ENCODE results near the gene NDP.

Gene NDP

GRCh38 chrX:43986083-43986482, 12.9 kb upstream of the NDP start:
- Mint-ChIP-seq H3K36me3 (ENCODE audit: low read depth) (no peaks in the 10 kb centered on the region), H3K27me3 (ENCODE audit: low read depth) (no peaks in the 10 kb centered on the region), H3K4me3 (no peak overlapping the region), H3K9me3 (peaks cover 2% of the 10 kb centered on the region), H3K4me1 (ENCODE audit: low read depth) (no peaks in the 10 kb centered on the region), H3K27ac (no peak overlapping the region)
- no peak for DNase-seq (ENCODE audit: low spot score)

GRCh38 chrX:43985511-43985910, 12.3 kb upstream of the NDP start:
- no peaks in the 10 kb centered on the region for H3K27me3 Mint-ChIP-seq (ENCODE audit: low read depth)
- peaks cover 5% of the 10 kb centered on the region for H3K9me3 Mint-ChIP-seq
- H3K27ac Mint-ChIP-seq, result no peak overlapping the region
- no peaks in the 10 kb centered on the region for H3K36me3 Mint-ChIP-seq (ENCODE audit: low read depth)
- no peak overlapping the region for H3K4me3 Mint-ChIP-seq
- no peaks in the 10 kb centered on the region for H3K4me1 Mint-ChIP-seq (ENCODE audit: low read depth)
- DNase-seq (ENCODE audit: low spot score), result no peak

GRCh38 chrX:43978226-43978625, 5.0 kb upstream of the NDP start:
- H3K36me3 Mint-ChIP-seq (ENCODE audit: low read depth), result no peaks in the 10 kb centered on the region
- H3K27ac Mint-ChIP-seq, result no peak overlapping the region
- H3K4me3 Mint-ChIP-seq, result no peak overlapping the region
- no peak for DNase-seq (ENCODE audit: low spot score)
- H3K4me1 Mint-ChIP-seq (ENCODE audit: low read depth), result peaks cover 3% of the 10 kb centered on the region
- peaks cover 23% of the 10 kb centered on the region for H3K27me3 Mint-ChIP-seq (ENCODE audit: low read depth)
- H3K9me3 Mint-ChIP-seq, result peaks cover 5% of the 10 kb centered on the region

- Mint-ChIP-seq H3K9me3 (peaks cover 4% of the 10 kb centered on the region), H3K4me1 (ENCODE audit: low read depth) (peaks cover 4% of the 10 kb centered on the region), H3K4me3 (no peak overlapping the region), H3K36me3 (ENCODE audit: low read depth) (no peaks in the 10 kb centered on the region), H3K27ac (no peak overlapping the region), H3K27me3 (ENCODE audit: low read depth) (peaks cover 33% of the 10 kb centered on the region)
- no peak for DNase-seq (ENCODE audit: low spot score)
These were observed 3.0 kb upstream of the NDP start for GRCh38 chrX:43976205-43976604.

GRCh38 chrX:43975796-43976195, 2.6 kb upstream of the NDP start:
- H3K4me3 Mint-ChIP-seq, result no peak overlapping the region
- H3K4me1 Mint-ChIP-seq (ENCODE audit: low read depth), result peaks cover 4% of the 10 kb centered on the region
- no peak for DNase-seq (ENCODE audit: low spot score)
- H3K27ac Mint-ChIP-seq, result no peak overlapping the region
- peaks cover 33% of the 10 kb centered on the region for H3K27me3 Mint-ChIP-seq (ENCODE audit: low read depth)
- no peaks in the 10 kb centered on the region for H3K36me3 Mint-ChIP-seq (ENCODE audit: low read depth)
- no peaks in the 10 kb centered on the region for H3K9me3 Mint-ChIP-seq

- Mint-ChIP-seq H3K4me1 (ENCODE audit: low read depth) (peaks cover 4% of the 10 kb centered on the region), H3K36me3 (ENCODE audit: low read depth) (no peaks in the 10 kb centered on the region), H3K4me3 (no peak overlapping the region), H3K9me3 (no peaks in the 10 kb centered on the region), H3K27me3 (ENCODE audit: low read depth) (peaks cover 33% of the 10 kb centered on the region), H3K27ac (no peak overlapping the region)
- no peak for DNase-seq (ENCODE audit: low spot score)
These were observed 1.7 kb upstream of the NDP start for GRCh38 chrX:43974741-43975465.

DNA sequence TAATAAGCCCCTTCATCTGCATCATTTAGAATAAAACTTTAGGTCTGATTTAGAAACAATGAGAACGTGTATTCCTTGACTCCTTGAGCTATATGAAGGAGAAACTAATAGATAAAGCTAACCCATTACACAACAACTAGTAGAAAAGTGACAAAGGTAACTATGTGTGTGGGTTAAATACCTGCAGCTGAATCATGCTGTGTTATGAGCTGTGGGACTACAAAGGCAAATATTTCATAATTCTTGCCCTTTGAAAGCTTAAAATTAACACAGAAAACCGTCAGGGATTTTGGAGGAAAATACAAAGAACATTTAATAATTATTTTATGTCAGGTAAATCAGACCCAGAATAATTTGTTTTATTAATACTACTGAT, 898 bp upstream of the NDP start:
- DNase-seq (ENCODE audit: low spot score), result no peak
- H3K27me3 Mint-ChIP-seq (ENCODE audit: low read depth), result peaks cover 33% of the 10 kb centered on the region
- H3K9me3 Mint-ChIP-seq, result no peaks in the 10 kb centered on the region
- peak overlapping the region; percentile 64 for H3K4me3 Mint-ChIP-seq
- H3K27ac Mint-ChIP-seq, result no peak overlapping the region
- no peaks in the 10 kb centered on the region for H3K36me3 Mint-ChIP-seq (ENCODE audit: low read depth)
- peaks cover 4% of the 10 kb centered on the region for H3K4me1 Mint-ChIP-seq (ENCODE audit: low read depth)

GRCh38 chrX:43971966-43972961, 926 bp downstream of the NDP start:
- peaks cover 29% of the 10 kb centered on the region for H3K27me3 Mint-ChIP-seq (ENCODE audit: low read depth)
- H3K36me3 Mint-ChIP-seq (ENCODE audit: low read depth), result no peaks in the 10 kb centered on the region
- H3K4me1 Mint-ChIP-seq (ENCODE audit: low read depth), result peaks cover 4% of the 10 kb centered on the region
- H3K9me3 Mint-ChIP-seq, result no peaks in the 10 kb centered on the region
- DNase-seq (ENCODE audit: low spot score), result no peak
- H3K27ac Mint-ChIP-seq, result no peak overlapping the region
- H3K4me3 Mint-ChIP-seq, result no peak overlapping the region

DNA sequence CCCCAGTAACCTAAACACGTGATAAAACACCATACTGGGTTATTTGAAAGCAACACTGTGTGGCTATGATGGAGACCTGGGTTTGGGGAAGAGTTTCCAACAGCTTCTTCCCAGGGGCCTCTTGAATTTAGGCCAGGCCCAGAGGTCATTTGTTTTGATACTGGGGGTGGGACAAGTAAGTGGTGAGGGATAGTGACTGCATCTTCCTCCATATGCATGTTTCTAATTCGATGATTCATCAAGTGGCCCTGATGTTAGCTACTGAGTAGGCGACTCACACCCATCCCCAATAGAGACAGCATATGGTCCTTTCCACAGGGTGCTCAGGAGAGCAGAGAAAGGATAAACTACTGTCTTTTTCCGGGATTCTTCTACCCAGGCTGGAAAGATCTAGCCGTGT, 2.7 kb downstream of the NDP start:
- Mint-ChIP-seq H3K27me3 (ENCODE audit: low read depth) (peaks cover 29% of the 10 kb centered on the region), H3K4me3 (no peak overlapping the region), H3K27ac (no peak overlapping the region), H3K9me3 (no peaks in the 10 kb centered on the region), H3K4me1 (ENCODE audit: low read depth) (peaks cover 4% of the 10 kb centered on the region), H3K36me3 (ENCODE audit: low read depth) (no peaks in the 10 kb centered on the region)
- no peak for DNase-seq (ENCODE audit: low spot score)

DNA sequence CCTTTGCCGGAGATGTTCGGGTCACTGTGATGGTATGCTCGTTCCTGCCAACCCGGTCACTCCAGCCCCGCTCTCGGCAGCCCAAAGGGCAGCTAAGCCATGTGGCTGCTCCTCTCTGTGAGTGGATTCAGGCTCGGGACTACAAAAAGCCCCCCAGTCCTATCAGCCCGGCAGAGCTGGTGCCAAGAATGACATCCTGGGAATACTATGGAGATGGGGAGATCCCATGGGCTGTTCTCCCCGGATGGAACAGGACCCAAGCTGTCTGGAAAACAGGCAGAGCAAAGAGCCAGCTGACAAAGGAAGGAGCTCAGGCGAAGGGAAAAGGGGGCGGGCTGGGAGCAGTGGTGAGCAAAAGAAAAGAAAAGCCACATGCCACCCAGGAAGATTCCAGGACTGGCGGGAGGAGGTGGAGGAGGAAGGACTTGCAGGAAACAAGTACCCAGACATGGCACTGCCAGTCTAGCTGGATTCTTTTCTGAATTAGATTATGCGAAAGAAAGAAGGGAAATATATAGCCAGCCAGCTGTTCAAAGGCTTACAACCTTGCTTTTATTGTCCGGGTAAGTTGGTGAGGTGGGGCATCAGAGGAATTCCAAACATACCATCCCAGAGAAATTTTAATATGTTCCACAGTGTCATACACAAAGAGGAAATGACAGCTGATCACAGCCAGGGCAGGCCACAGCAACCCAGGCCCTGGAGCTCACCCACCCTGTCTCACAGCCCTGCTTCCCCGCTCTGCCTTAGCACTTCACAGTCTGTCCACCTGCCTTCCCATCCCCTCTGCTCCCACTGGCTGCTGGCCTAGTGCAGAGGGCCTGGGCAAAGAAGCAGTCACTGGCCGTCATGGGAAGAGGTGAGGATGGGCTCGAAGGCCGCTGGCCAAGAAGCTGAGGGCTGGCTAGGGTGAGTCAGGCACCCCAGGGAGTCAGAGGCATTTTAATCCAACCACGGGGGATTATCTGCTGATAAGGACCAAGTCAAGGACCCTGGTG, 3.4 kb downstream of the NDP start:
- DNase-seq (ENCODE audit: low spot score), result no peak
- peaks cover 4% of the 10 kb centered on the region for H3K4me1 Mint-ChIP-seq (ENCODE audit: low read depth)
- H3K4me3 Mint-ChIP-seq, result no peak overlapping the region
- no peak overlapping the region for H3K27ac Mint-ChIP-seq
- H3K36me3 Mint-ChIP-seq (ENCODE audit: low read depth), result no peaks in the 10 kb centered on the region
- H3K9me3 Mint-ChIP-seq, result no peaks in the 10 kb centered on the region
- peaks cover 23% of the 10 kb centered on the region for H3K27me3 Mint-ChIP-seq (ENCODE audit: low read depth)

DNA sequence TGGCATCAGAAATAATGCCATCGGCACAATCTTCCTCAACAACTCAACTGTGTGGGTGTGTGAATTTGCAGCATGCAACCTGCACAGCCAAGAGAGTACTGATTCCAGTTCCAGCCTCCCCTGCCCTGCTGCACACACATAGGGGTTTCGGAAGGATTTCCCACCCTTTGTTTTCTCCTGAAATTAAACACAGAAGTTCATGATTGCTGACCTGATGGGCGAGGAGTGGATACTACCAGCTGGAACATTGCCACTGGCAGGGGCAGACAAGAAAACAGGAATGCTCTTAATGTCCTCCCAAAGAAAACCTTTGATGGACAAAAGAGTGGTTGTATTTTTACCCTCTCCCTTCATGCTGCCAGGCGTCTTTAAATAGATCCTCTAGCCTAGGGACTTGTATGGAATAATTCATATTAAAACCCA, 4.8 kb downstream of the NDP start:
- Mint-ChIP-seq H3K27me3 (ENCODE audit: low read depth) (peaks cover 12% of the 10 kb centered on the region), H3K27ac (no peak overlapping the region), H3K4me1 (ENCODE audit: low read depth) (peaks cover 3% of the 10 kb centered on the region), H3K36me3 (ENCODE audit: low read depth) (no peaks in the 10 kb centered on the region), H3K4me3 (no peak overlapping the region), H3K9me3 (no peaks in the 10 kb centered on the region)
- no peak for DNase-seq (ENCODE audit: low spot score)

- no peaks in the 10 kb centered on the region for H3K9me3 Mint-ChIP-seq
- DNase-seq (ENCODE audit: low spot score), result no peak
- no peaks in the 10 kb centered on the region for H3K27me3 Mint-ChIP-seq (ENCODE audit: low read depth)
- H3K27ac Mint-ChIP-seq, result no peak overlapping the region
- H3K36me3 Mint-ChIP-seq (ENCODE audit: low read depth), result no peaks in the 10 kb centered on the region
- H3K4me3 Mint-ChIP-seq, result no peak overlapping the region
- H3K4me1 Mint-ChIP-seq (ENCODE audit: low read depth), result no peaks in the 10 kb centered on the region
These were observed 8.3 kb downstream of the NDP start for GRCh38 chrX:43964936-43965335.

GRCh38 chrX:43963726-43964125, 9.5 kb downstream of the NDP start:
- no peak for DNase-seq (ENCODE audit: low spot score)
- Mint-ChIP-seq H3K4me3 (no peak overlapping the region), H3K9me3 (no peaks in the 10 kb centered on the region), H3K4me1 (ENCODE audit: low read depth) (peaks cover under 1% of the 10 kb centered on the region), H3K36me3 (ENCODE audit: low read depth) (no peaks in the 10 kb centered on the region), H3K27ac (no peak overlapping the region), H3K27me3 (ENCODE audit: low read depth) (peaks cover under 1% of the 10 kb centered on the region)

Data from T-helper 2 cell treated with Interferon-gamma antibody and Interleukin-4, amounts not matched to agents 5 μg/mL and 100 μg/mL, for 36 hours (primary cell).